Glomerular visceral epithelial cell (primary cell): ENCODE measurements around the gene FGF9.

ENCODE experiments used
- DNase-seq: peaks from one replicate; pipeline ENCODE4 v3.0.0-alpha.2; 2016; ENCODE audit errors: extremely low spot score

FGF9 gene

GRCh38 chr13:21674490-21675009 lies 3.7 kb downstream of the FGF9 start:
- no peak for DNase-seq

DNA sequence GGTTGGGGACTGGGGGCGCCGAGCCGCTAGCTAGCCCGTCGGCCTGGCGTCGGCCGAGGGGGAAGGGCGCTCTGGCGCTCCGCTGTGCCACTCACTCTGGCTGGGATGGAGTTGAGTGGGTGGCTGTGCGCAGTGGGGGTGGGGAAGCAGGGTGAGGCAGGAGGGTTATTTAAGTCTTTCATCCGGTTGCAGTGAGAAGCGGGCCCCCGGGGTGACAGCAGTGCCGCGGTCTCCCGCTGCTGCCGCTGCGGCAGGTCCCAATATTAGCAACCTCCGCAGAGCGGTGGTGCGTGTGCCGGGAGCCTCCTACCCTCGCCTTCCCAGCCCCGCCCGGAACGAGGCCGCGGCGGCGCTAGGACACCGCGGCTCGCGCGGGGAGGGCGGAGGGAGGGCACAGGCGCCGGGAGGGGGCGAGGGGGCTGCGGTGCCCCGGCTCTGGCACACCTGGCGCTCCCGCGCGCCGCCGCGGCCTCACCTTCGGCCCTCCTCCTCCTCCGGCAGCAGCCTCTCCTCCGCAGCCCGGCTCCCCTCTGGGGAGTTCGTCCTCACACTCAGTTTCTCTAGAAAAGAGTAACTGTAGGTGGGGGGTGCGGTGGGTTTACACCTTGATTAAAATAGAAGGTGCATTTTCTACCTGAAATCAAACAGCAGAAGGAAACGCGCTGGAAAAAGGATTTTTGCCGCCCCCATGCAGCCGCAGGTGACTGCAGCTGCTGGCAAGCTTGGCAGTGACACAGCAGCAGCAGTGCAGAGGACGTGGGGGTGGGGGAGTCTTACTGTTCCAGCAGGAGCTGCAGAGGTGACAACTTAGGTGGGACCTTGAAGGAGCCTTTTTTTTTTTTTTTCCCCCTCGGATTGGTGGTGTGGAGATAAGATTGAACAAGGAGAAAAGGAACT lies 4.5 kb downstream of the FGF9 start:
- DNase-seq: no peak

GRCh38 chr13:21676611-21677021 lies 5.7 kb downstream of the FGF9 start:
- peak; percentile 54 for DNase-seq

- DNase-seq: no peak
Measured at GRCh38 chr13:21677075-21677623, 6.3 kb downstream of the FGF9 start.

GRCh38 chr13:21683034-21683733 lies 12.3 kb downstream of the FGF9 start:
- peak; percentile 87 for DNase-seq

- no peak for DNase-seq
Measured at GRCh38 chr13:21684576-21684975, 13.7 kb downstream of the FGF9 start.

DNA sequence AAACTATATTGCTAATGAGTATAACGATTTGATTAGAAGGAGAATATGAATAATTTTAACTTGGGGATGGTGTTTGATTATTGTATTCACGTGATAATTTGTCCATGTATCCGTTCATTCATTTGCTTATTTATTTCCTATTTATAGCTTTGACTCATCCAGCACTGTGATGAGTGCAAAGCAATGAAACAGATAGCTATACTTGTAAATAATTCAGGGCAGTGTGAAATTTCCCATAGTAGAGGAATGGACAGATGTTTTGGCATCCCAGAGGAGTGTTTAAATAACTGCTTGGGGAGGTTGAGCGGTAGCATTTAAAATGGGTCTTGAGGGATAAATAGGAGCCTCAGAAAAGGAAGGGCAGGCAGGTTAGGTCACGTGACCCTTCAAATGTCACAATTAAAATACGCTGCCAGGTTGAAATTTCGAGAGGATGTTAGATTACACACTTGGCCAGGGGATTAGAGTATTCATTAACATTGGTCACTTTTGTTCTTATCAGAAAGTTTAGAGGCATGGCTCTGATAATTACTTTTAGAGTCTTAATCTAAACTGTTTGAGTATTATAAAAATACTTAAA lies 14.7 kb downstream of the FGF9 start:
- DNase-seq: no peak

DNA sequence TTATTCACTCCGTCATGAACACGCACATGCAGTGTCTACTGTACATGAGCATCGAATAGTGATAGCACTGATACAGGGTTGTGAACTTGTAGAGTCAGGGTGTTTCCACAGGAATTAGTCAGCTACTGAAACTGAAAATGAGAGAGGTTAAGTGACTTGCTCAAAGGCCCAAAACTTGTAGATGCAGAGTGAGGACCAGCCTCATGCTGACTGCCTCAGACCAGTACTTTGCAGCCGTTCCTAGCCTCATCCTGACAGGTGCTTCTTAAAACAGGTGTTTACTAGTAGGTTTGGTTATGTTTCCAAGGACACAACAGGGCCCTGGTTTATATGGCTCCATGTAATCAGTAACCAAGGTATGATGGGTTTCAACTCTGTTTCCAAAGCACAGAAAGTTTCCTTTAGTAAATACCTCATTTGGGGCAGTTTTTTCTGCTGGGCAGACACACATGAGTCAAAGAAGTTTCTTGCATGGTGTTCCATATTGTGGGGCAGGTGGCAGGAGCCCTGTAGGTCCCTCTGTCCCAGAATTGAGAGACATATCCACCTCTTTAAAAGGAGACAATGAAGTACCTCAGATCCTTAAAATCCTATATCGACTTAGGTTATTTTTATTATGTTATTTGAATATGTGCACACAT lies 16.0 kb downstream of the FGF9 start:
- DNase-seq: no peak

DNA sequence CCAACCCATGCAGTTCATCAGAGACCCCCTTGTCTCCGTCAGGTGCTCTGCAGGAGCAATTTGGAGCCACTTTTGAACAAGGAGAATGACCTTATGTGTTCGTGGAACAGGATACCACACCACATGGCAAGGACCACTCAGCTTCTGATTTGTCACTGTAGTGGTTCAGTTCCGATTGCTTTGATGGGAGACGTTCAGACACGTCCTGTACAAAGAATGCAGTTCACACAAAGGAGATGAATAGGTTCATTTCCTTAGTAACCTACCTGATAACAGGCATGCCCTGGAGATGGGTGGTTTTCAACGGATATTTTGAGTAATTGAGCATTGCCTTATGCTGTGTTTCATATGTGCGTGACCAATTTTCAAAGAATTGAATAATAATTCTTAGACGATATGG lies 17.2 kb downstream of the FGF9 start:
- DNase-seq: no peak

DNA sequence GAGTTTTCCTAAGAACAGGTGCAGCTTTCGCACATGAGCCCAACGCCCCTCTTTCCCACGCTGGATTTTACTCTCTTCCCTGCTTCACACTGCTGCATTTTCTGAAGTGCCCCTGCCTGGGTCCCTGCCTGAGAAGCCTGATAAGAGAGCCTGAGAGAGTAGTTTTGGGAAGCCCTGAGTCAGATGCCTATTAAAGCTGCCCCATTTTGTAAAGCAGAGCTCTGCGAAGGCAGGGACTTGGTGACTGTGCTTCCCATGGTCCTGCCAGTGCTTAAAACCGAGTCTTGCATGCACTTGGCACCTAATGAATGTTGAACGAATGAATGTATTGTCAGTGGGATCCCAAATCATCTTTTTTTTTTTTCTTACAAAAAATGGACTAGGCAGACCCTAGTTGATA lies 18.2 kb downstream of the FGF9 start:
- no peak for DNase-seq

DNA sequence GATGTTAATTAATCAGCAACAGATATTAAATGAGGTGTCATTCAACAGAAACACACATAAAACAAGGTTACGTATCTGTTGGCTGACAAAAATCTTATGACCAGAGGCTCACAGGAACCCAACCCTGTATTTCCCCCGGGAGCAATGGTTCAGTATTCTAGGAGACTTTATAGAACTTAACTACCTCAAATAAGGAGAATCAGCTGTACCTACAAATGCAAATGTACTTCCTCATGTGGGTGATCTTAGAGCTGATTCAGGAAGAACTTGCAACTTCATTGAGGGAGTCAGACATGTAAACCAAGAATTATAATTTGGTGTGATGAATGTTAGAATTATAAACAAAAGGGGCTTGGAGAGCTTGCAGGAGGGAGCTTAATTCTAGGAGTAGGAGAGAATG lies 20.1 kb downstream of the FGF9 start:
- DNase-seq: no peak

DNA sequence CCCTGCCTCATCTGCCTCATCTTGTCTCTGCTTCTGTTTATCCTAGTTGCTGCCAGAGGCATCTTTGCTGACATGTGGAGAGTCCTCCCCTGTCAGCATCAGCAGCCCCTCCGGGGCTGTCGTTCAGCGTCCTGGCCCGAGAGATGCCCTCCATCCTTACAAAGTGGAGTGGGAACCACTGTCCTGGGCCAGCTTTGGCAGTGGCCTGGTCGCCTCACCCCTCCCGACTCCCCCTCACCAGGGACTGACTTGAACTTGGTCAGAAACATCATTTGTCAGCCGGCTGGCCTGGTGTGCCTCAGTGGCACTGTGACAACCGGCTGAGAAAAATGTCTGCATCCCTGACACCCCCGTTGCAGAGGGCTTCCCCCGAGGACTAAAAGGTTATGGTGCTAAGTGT lies 20.6 kb downstream of the FGF9 start:
- no peak for DNase-seq

- no peak for DNase-seq
Measured at GRCh38 chr13:21691928-21692327, 21.1 kb downstream of the FGF9 start.

- no peak for DNase-seq
Measured at GRCh38 chr13:21694831-21695230, 24.0 kb downstream of the FGF9 start.

GRCh38 chr13:21695546-21695945 lies 24.7 kb downstream of the FGF9 start:
- no peak for DNase-seq

DNA sequence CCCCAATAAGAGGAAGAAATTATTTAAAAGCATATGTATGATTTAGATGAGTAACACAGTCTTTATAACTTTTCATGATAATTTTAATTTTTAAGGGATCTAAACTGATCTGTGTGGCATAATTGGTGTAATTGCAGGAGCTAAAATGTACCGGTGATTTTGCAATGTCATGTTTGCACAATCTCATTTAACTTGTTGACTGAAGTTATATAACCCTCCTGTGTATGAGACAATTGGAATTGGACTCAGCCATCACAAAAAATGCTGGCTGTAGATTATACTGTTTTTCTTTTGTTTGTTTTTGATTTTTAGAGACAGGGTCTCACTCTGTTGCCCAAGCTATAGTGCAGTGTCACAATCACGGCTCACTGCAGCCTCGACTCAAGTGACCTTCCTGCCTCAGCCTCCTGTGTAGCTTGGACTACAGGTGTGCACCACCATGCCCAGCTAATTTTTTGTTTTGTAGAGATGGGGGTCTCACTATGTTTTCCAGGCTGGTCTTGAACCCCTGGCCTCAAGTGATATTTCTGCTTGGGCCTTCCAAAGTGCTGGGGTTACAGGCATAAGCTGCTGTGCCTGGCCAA lies 26.1 kb downstream of the FGF9 start:
- DNase-seq: no peak

DNA sequence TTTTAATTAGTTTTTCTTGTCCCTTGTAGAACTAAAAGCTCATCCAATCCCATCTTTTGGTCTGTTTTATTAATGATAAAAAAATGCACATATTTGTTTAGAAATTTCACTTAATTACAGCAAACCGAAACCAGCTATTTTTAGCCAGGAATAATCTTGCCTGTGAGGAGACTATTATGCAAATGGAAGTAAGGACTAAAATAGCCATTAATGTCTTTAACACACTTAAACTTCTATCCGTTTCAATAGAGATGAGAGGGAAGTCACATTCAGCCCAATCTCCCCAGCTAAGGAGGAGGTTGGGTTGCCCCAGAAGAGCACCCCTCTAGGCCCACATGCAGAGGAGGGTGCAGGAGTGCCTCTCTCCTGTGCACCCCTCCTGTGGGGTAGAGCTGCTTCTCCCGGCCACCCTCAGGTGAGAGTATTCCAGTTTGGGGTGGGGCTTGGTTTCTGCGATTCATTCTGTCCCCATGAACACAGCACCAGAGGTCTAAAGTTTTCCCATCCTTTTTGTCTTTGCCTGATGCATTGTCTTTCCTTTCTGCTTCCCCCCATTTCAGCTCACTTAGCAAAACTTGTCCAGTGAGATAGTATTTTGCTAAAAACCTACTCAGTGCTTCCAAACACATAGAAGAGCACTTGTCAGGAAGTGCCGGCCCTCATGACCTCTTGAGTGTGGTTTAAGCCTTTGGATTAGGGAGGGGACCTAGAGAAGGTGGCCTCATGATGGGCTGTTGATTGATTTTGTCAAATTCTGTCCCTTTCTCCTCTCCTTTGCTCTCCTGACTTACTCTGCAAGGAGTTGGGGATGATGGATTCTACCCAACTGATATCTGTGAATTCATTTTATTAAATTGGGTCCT lies 28.2 kb downstream of the FGF9 start:
- no peak for DNase-seq

GRCh38 chr13:21701460-21701859 lies 30.6 kb downstream of the FGF9 start:
- DNase-seq: no peak

DNA sequence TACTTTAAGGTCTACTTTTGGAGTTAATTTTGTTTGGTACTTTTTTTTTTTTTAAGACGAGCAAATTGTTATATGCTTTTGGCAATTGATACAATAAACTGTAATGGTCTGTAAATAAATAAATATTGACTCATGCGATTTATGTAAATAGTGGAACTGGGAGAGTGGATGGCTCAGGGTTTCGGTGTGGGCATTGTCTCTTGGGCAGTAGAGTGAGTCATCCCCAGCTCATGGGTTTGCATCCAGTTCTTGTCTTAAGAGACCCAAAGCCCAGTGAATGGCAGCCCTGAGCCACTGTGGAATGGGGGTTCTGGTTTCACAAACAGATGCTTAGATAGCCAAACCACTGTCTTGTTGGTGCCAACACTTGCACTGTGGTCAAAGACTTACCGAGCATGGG lies 33.0 kb downstream of the FGF9 start:
- no peak for DNase-seq

GRCh38 chr13:21707586-21707985 lies 36.7 kb downstream of the FGF9 start:
- DNase-seq: no peak
